ENCODE data around the gene TRIP12. TPM values are rescaled to one million over a fixed set of nuclear protein-coding genes. Genes with fewer than 3 reads are reported as not detected.
"Not testable (repeated sequence)": the region's sequence is repeated elsewhere in the genome, so short reads cannot be mapped to it uniquely, and the experiment has no call there.

The TRIP12 gene
- total RNA-seq, 2 experiments from 2014 or later = 208 to 212 TPM

- no peak for DNase-seq
- ATAC-seq = no peak
- H3K27me3 Mint-ChIP-seq = no peaks in the 10 kb centered on the region
- CTCF ChIA-PET = no interaction called here
- no peak for TF ChIP-seq CTCF (IDR thresholded peaks at IDR 0.05)
- no peak overlapping the region for H3K4me3 Mint-ChIP-seq
- POLR2A ChIA-PET = interaction anchor here (0.6 kb wide), 1 partner anchor 35 kb away, joined by 3 read pairs; no protein-coding TSS in a partner anchor
- intact Hi-C loops (cut with micrococcal nuclease) = no loop called here
- peaks cover 19% of the 10 kb centered on the region for H3K36me3 Mint-ChIP-seq (ENCODE audit: low read depth)
- H3K9me3 Mint-ChIP-seq = no peaks in the 10 kb centered on the region
- no peak overlapping the region for H3K27ac Mint-ChIP-seq
- H3K4me1 Mint-ChIP-seq (ENCODE audit: low read depth) = no peaks in the 10 kb centered on the region
Observed at GRCh38 chr2:229761663-229762062, 160.1 kb downstream of the TRIP12 start.

- H3K27me3 Mint-ChIP-seq; DNase-seq; H3K4me1 Mint-ChIP-seq (ENCODE audit: low read depth); H3K36me3 Mint-ChIP-seq (ENCODE audit: low read depth); H3K27ac Mint-ChIP-seq; ATAC-seq; POLR2A ChIA-PET; H3K9me3 Mint-ChIP-seq; intact Hi-C loops (cut with micrococcal nuclease); H3K4me3 Mint-ChIP-seq: not testable (repeated sequence)
- CTCF ChIA-PET = interaction anchor here (1.1 kb wide), 1 partner anchor 22 kb away, joined by 3 read pairs; no protein-coding TSS in a partner anchor
Observed at GRCh38 chr2:229757462-229757861, 164.3 kb downstream of the TRIP12 start.

- Mint-ChIP-seq H3K4me1 (ENCODE audit: low read depth) (peaks cover 3% of the 10 kb centered on the region), H3K36me3 (ENCODE audit: low read depth) (peaks cover 2% of the 10 kb centered on the region), H3K27ac (no peak overlapping the region), H3K9me3 (no peaks in the 10 kb centered on the region), H3K4me3 (no peak overlapping the region), H3K27me3 (no peaks in the 10 kb centered on the region)
- ChIA-PET POLR2A (no interaction called here), CTCF (no interaction called here)
- ATAC-seq (no peak), DNase-seq (no peak)
- no peak for TF ChIP-seq CTCF (IDR thresholded peaks at IDR 0.05)
- intact Hi-C loops (cut with micrococcal nuclease) = no loop called here
Observed at GRCh38 chr2:229752970-229753729, 168.7 kb downstream of the TRIP12 start.

- Mint-ChIP-seq H3K27me3 (no peaks in the 10 kb centered on the region), H3K36me3 (ENCODE audit: low read depth) (no peaks in the 10 kb centered on the region), H3K4me3 (no peak overlapping the region), H3K4me1 (ENCODE audit: low read depth) (peaks cover 3% of the 10 kb centered on the region), H3K27ac (no peak overlapping the region), H3K9me3 (no peaks in the 10 kb centered on the region)
- no peak for TF ChIP-seq CTCF (IDR thresholded peaks at IDR 0.05)
- intact Hi-C loops (cut with micrococcal nuclease) = no loop called here
- ChIA-PET POLR2A (no interaction called here), CTCF (no interaction called here)
- no peak for DNase-seq
- no peak for ATAC-seq
Observed at GRCh38 chr2:229749779-229750178, 172.0 kb downstream of the TRIP12 start.

GRCh38 chr2:229748950-229749349 is 172.9 kb downstream of the TRIP12 start:
- H3K36me3 Mint-ChIP-seq (ENCODE audit: low read depth) = no peaks in the 10 kb centered on the region
- no peak for ATAC-seq
- H3K9me3 Mint-ChIP-seq = no peaks in the 10 kb centered on the region
- peaks cover 3% of the 10 kb centered on the region for H3K4me1 Mint-ChIP-seq (ENCODE audit: low read depth)
- ChIA-PET POLR2A (no interaction called here), CTCF (no interaction called here)
- no peak for TF ChIP-seq CTCF (IDR thresholded peaks at IDR 0.05)
- intact Hi-C loops (cut with micrococcal nuclease) = no loop called here
- H3K27me3 Mint-ChIP-seq = no peaks in the 10 kb centered on the region
- DNase-seq = no peak
- no peak overlapping the region for H3K27ac Mint-ChIP-seq
- H3K4me3 Mint-ChIP-seq = no peak overlapping the region

- POLR2A ChIA-PET; H3K36me3 Mint-ChIP-seq (ENCODE audit: low read depth); CTCF ChIA-PET; H3K4me1 Mint-ChIP-seq (ENCODE audit: low read depth); H3K4me3 Mint-ChIP-seq; H3K9me3 Mint-ChIP-seq; DNase-seq; H3K27ac Mint-ChIP-seq; intact Hi-C loops (cut with micrococcal nuclease); ATAC-seq; H3K27me3 Mint-ChIP-seq: not testable (repeated sequence)
Observed at GRCh38 chr2:229742691-229743090, 179.1 kb downstream of the TRIP12 start.

Measured in activated CD8-positive, alpha-beta T cell treated with anti-CD3 and anti-CD28 coated beads for 36 hours (primary cell).